ENCODE data around the gene MC1R.

The MC1R gene

GRCh38 chr16:89895482-89896250, 23.0 kb upstream of the MC1R start:
- no peak for DNase-seq (ENCODE audit: insufficient read length, low spot score)
- no peak for FAIRE-seq
- TF ChIP-seq PAX5 (IDR thresholded peaks at IDR 0.05; ENCODE audit: insufficient read depth, low read length, severe bottlenecking) = no peak
- TF ChIP-seq POU2F2 (IDR thresholded peaks at IDR 0.05; ENCODE audit: low read depth, low read length) = no peak
- TF ChIP-seq POLR2AphosphoS5 (IDR thresholded peaks at IDR 0.05; ENCODE audit: low read depth, low read length) = no peak; the same call in 1 of the 2 replicates
- TF ChIP-seq SPI1 (IDR thresholded peaks at IDR 0.05; ENCODE audit: low read depth, low read length) = no peak
- TF ChIP-seq POLR2A (IDR thresholded peaks at IDR 0.05; ENCODE audit: low read depth, low read length) = no peak
- TF ChIP-seq TAF1 (IDR thresholded peaks at IDR 0.05; ENCODE audit: low read depth, low read length) = no peak

DNA sequence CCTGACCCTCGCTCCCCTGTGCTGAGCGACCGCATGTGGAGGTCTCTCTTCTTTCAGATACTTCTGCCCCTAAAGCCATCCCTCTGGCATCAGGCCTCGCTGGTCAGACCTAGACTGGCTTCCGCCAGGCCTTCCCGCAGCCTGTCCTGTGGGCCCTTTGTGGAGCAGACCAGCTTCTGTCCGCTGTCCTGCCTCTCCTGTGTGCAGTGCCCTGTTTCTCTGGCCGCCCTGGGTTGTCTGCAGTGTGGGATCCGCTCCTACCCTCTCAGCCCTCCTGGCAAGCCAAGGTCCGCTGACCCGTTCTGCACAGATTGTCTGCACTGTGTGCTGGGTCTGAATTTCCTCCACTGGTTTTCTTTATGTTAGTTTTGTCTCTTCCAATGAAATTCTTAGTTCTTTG, 21.5 kb upstream of the MC1R start:
- no peak for DNase-seq (ENCODE audit: insufficient read length, low spot score)
- TF ChIP-seq POLR2A (IDR thresholded peaks at IDR 0.05; ENCODE audit: low read depth, low read length) = no peak
- no peak for TF ChIP-seq POLR2AphosphoS5 (IDR thresholded peaks at IDR 0.05; ENCODE audit: low read depth, low read length)
- no peak for TF ChIP-seq POU2F2 (IDR thresholded peaks at IDR 0.05; ENCODE audit: low read depth, low read length)
- TF ChIP-seq TAF1 (IDR thresholded peaks at IDR 0.05; ENCODE audit: low read depth, low read length) = no peak
- TF ChIP-seq SPI1 (IDR thresholded peaks at IDR 0.05; ENCODE audit: low read depth, low read length) = no peak
- no peak for TF ChIP-seq PAX5 (IDR thresholded peaks at IDR 0.05; ENCODE audit: insufficient read depth, low read length, severe bottlenecking)
- FAIRE-seq = no peak

- TF ChIP-seq POLR2A (IDR thresholded peaks at IDR 0.05; ENCODE audit: low read depth, low read length) = no peak
- no peak for TF ChIP-seq PAX5 (IDR thresholded peaks at IDR 0.05; ENCODE audit: insufficient read depth, low read length, severe bottlenecking)
- no peak for FAIRE-seq
- DNase-seq (ENCODE audit: insufficient read length, low spot score) = no peak
Observed at GRCh38 chr16:89898201-89898967, 20.3 kb upstream of the MC1R start.

DNA sequence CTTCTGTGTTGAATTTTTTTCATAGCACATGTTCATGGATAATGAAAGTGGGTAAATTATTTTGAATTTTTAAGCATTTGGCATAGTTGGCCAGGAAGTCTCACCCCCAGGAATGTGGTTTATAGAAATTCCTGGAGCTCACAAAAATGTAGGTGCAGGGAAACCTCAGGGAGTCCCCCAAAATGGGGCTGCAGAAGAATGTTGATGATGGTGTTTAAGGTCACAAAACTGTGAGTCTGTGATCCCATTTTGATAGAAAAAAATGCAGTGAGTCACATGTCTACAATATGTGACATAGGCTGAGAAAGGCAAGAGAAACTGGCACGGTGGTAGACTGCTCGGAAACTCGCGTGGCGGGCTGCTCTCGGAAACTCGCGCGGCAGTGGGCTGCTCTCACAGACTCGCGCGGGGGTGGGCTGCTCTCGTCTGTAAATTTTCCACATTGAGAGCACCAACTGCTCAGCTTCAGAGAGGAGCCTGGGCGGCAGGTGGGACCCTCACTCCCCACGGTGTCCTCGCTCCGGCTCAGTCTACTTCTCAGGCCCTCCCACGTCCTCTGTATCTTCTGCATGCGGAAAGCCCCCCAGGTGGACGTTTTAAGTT, 18.7 kb upstream of the MC1R start:
- no peak for TF ChIP-seq POU2F2 (IDR thresholded peaks at IDR 0.05; ENCODE audit: low read depth, low read length)
- no peak for TF ChIP-seq TAF1 (IDR thresholded peaks at IDR 0.05; ENCODE audit: low read depth, low read length)
- TF ChIP-seq SPI1 (IDR thresholded peaks at IDR 0.05; ENCODE audit: low read depth, low read length) = no peak
- TF ChIP-seq PAX5 (IDR thresholded peaks at IDR 0.05; ENCODE audit: insufficient read depth, low read length, severe bottlenecking) = no peak
- TF ChIP-seq POLR2A (IDR thresholded peaks at IDR 0.05; ENCODE audit: low read depth, low read length) = no peak
- TF ChIP-seq POLR2AphosphoS5 (IDR thresholded peaks at IDR 0.05; ENCODE audit: low read depth, low read length) = no peak
- FAIRE-seq (no peak), DNase-seq (ENCODE audit: insufficient read length, low spot score) (no peak)

GRCh38 chr16:89900885-89901284, 17.8 kb upstream of the MC1R start:
- no peak for FAIRE-seq
- TF ChIP-seq PAX5 (IDR thresholded peaks at IDR 0.05; ENCODE audit: insufficient read depth, low read length, severe bottlenecking) (no peak), POLR2AphosphoS5 (IDR thresholded peaks at IDR 0.05; ENCODE audit: low read depth, low read length) (no peak), POLR2A (IDR thresholded peaks at IDR 0.05; ENCODE audit: low read depth, low read length) (no peak), SPI1 (IDR thresholded peaks at IDR 0.05; ENCODE audit: low read depth, low read length) (no peak), POU2F2 (IDR thresholded peaks at IDR 0.05; ENCODE audit: low read depth, low read length) (no peak), TAF1 (IDR thresholded peaks at IDR 0.05; ENCODE audit: low read depth, low read length) (no peak)
- DNase-seq (ENCODE audit: insufficient read length, low spot score) = no peak

DNA sequence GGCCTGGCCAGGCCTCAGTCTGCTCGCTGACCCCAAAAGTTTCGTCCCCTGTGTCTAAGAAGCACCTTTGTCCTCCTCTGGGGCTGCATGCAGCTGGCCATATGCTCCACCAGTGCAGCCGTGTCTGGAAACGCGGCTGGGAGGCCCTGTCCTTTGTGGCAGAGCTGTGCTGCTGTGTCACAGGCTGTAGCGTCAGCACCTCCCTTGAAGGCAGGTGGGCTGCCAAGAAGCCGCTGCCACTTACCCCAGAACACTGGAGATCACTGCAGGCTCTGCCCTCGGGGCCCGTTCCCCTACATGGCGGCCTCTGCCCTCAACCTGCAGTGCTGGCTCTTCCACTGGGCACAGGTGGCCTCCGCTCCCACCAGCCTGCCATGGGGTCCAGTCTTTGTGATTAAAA, 15.7 kb upstream of the MC1R start:
- DNase-seq (ENCODE audit: insufficient read length, low spot score) = no peak
- no peak for FAIRE-seq

GRCh38 chr16:89903908-89904515, 14.7 kb upstream of the MC1R start:
- no peak for DNase-seq (ENCODE audit: insufficient read length, low spot score)
- FAIRE-seq = no peak
- TF ChIP-seq POU2F2 (IDR thresholded peaks at IDR 0.05; ENCODE audit: low read depth, low read length) (no peak), POLR2AphosphoS5 (IDR thresholded peaks at IDR 0.05; ENCODE audit: low read depth, low read length) (no peak)

More for the DNA sequence above, 15.7 kb upstream of the MC1R start:
- TF ChIP-seq POU2F2 (IDR thresholded peaks at IDR 0.05; ENCODE audit: low read depth, low read length) (no peak), SPI1 (IDR thresholded peaks at IDR 0.05; ENCODE audit: low read depth, low read length) (no peak), TAF1 (IDR thresholded peaks at IDR 0.05; ENCODE audit: low read depth, low read length) (no peak), PAX5 (IDR thresholded peaks at IDR 0.05; ENCODE audit: insufficient read depth, low read length, severe bottlenecking) (no peak), POLR2AphosphoS5 (IDR thresholded peaks at IDR 0.05; ENCODE audit: low read depth, low read length) (no peak), POLR2A (IDR thresholded peaks at IDR 0.05; ENCODE audit: low read depth, low read length) (no peak)

DNA sequence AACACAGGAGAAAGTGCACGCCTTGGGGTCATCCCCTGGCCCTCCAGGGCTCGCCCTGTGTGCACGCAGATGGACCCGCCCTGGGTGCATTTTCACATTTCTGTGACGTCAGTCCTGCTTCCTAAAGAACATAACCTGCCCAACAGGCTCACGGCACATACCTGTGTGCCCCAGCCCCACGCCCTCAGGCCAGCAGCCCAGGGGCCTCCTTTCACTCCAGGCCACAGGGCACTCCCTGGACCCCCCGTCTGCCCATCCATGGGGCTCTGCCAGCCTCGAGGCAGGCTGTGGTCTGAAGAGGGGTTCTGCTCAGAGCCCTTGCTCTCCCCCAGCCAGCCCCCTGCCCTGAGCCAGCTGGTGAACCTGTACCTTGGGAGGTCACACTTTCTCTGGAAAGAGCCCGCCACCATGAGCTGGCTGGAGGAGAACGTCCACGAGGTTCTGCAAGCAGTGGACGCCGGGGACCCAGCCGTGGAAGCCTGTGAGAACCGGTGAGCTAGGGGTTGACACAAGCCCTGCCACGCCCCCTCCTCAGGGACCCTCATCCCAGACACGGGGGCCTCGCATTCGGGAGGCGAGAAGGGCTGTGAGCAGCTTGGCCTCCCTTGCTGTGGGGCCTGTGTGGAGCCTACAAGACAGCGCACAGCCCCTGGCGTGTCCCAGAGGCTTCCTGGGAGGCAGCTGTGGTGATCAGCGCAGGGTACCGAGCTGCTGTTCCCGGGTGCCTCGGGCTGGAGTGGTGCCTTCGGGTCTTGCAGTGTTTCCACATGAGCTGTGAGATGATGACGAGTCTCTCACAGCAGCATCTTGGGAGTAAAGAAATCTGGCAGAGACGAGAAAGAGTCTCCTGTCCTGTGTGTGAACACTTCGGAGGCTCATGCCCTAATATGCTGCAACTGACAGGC, 13.8 kb upstream of the MC1R start:
- FAIRE-seq = no peak
- TF ChIP-seq POLR2AphosphoS5 (IDR thresholded peaks at IDR 0.05; ENCODE audit: low read depth, low read length) (peak; percentile 60; the same call in 1 of the 2 replicates), POLR2A (IDR thresholded peaks at IDR 0.05; ENCODE audit: low read depth, low read length) (no peak)
- DNase-seq (ENCODE audit: insufficient read length, low spot score) = no peak

All from GM12891 (cell line).